OCI-LY3 (cell line): ENCODE results near the gene TSPAN3.

Experiments used
- H2AFZ ChIP-seq: fragments of 200-600, 300-600 bp; shearing (Covaris generic); 2 replicates; pipeline ENCODE4 v1.6.0; 2014; ENCODE audit warnings: antibody characterized with exemption, low read depth, low read length
- H3K27ac ChIP-seq: fragments of 200-600, 300-600 bp; sonication (generic); 2 replicates; pipeline ENCODE4 v1.5.1; 2014; ENCODE audit warnings: mild to moderate bottlenecking, low read length, moderate library complexity, mixed read lengths
- H3K27me3 ChIP-seq: fragments of 200-600, 300-600 bp; sonication (generic); 2 replicates; pipeline ENCODE4 v1.6.1; 2014; ENCODE audit warnings: low read depth, low read length, mixed read lengths
- H3K36me3 ChIP-seq: fragments of 200-600, 300-600 bp; sonication (generic); replicated peaks from 2 replicates; pipeline ENCODE3; 2014; ENCODE audit warnings: low read depth, low read length, mixed read lengths
- H3K4me1 ChIP-seq: fragments of 300-600, 200-600 bp; sonication (generic); 2 replicates; pipeline ENCODE4 v1.6.1; 2014; ENCODE audit warnings: low read length, mixed read lengths
- H3K4me2 ChIP-seq: fragments of 200-600, 300-600 bp; sonication (generic); 2 replicates; pipeline ENCODE4 v1.6.1; 2014; ENCODE audit warnings: low read length, mixed read lengths
- H3K4me3 ChIP-seq: fragments of 300-600, 200-600 bp; sonication (generic); 2 replicates; pipeline ENCODE4 v1.5.1; 2014; ENCODE audit warnings: antibody characterized with exemption, mild to moderate bottlenecking, low read length, moderate library complexity
- H3K79me2 ChIP-seq: fragments of 300-600, 200-600 bp; shearing (Covaris generic); 2 replicates; pipeline ENCODE4 v1.6.1; 2014; ENCODE audit warnings: mild to moderate bottlenecking, low read length, mixed read lengths
- H3K9ac ChIP-seq: fragments of 300-600, 200-600 bp; shearing (Covaris generic); 2 replicates; pipeline ENCODE4 v1.6.0; 2014; ENCODE audit warnings: mild to moderate bottlenecking, low read length, moderate library complexity
- H3K9me3 ChIP-seq: fragments of 200-600, 300-600 bp; shearing (Covaris generic); 2 replicates; pipeline ENCODE4 v1.6.1; 2014; ENCODE audit warnings: low read length, mixed read lengths; ENCODE audit not compliant: insufficient read depth
- H4K20me1 ChIP-seq: fragments of 200-600, 300-600 bp; sonication (generic); 2 replicates; pipeline ENCODE4 v1.6.1; 2016; ENCODE audit warnings: low read length, mixed read lengths; ENCODE audit not compliant: insufficient read depth
- EZH2phosphoT487 ChIP-seq: fragments of 200-600 bp; shearing (Covaris generic); IDR thresholded peaks from 2 replicates; pipeline ENCODE4 v1.6.1; 2018; ENCODE audit warnings: antibody characterized with exemption, mixed run types, low read depth
- TF ChIP-seq, protein P1 (sequence below): fragments of 200-600, 300-600 bp; sonication (generic); IDR thresholded peaks from 2 replicates; pipeline ENCODE4 v1.5.1; 2014; ENCODE audit warnings: antibody characterized with exemption, low read length, low read depth

The TSPAN3 gene

DNA sequence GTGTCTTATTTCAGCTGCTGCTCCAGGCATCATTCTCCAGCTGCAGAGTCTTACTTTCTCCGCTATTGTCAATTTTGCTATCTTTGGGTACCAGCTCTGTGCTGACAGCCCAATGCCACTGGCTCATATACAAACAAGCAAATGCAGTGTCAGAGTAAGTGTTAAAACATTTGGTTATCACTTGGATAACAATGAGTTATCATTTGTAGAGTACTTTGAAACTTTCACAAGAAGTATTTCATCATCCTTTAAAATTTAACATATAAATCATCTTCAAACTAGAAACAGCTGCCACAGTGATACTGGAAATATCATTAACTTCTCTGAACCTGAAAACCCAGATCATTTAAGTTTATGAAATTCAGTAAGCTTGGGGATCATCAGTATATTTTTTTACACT is 13.8 kb downstream of the TSPAN3 start:
- no peak overlapping the region for H2AFZ ChIP-seq
- H3K27ac ChIP-seq = no peak overlapping the region
- H4K20me1 ChIP-seq = peaks cover 62% of the 10 kb centered on the region
- no peak overlapping the region for H3K9ac ChIP-seq
- H3K79me2 ChIP-seq = peaks cover 67% of the 10 kb centered on the region
- no peaks in the 10 kb centered on the region for H3K9me3 ChIP-seq
- H3K4me2 ChIP-seq = no peak overlapping the region
- TF ChIP-seq, protein P1, sequence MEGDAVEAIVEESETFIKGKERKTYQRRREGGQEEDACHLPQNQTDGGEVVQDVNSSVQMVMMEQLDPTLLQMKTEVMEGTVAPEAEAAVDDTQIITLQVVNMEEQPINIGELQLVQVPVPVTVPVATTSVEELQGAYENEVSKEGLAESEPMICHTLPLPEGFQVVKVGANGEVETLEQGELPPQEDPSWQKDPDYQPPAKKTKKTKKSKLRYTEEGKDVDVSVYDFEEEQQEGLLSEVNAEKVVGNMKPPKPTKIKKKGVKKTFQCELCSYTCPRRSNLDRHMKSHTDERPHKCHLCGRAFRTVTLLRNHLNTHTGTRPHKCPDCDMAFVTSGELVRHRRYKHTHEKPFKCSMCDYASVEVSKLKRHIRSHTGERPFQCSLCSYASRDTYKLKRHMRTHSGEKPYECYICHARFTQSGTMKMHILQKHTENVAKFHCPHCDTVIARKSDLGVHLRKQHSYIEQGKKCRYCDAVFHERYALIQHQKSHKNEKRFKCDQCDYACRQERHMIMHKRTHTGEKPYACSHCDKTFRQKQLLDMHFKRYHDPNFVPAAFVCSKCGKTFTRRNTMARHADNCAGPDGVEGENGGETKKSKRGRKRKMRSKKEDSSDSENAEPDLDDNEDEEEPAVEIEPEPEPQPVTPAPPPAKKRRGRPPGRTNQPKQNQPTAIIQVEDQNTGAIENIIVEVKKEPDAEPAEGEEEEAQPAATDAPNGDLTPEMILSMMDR = no peak
- no peak for TF ChIP-seq EZH2phosphoT487
- H3K4me1 ChIP-seq = peaks cover 17% of the 10 kb centered on the region
- H3K27me3 ChIP-seq = no peaks in the 10 kb centered on the region
- no peak overlapping the region for H3K4me3 ChIP-seq
- H3K36me3 ChIP-seq = peaks cover 34% of the 10 kb centered on the region

DNA sequence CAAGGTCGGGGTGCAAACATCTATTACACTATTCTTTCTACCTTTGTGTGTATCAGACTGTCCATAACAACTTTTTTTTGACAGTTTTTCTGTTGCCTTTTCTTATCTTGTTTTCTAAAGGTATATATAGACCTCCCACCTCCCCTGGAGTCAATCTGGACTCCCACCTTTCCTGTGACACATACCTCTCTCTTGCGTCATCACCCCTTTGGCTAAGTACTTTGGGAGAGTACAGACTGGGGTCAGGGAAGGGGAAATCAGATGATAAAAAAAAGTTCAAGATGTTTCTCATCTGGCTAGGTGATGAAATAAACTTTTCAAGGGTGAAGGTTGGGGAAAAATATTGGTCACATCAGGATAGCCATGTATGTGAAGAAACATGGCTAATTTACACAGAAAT is 17.2 kb downstream of the TSPAN3 start:
- Histone ChIP-seq H3K4me1 (no peaks in the 10 kb centered on the region), H3K9ac (no peak overlapping the region), H3K79me2 (peaks cover 36% of the 10 kb centered on the region), H3K4me2 (no peak overlapping the region), H3K9me3 (no peaks in the 10 kb centered on the region), H4K20me1 (peaks cover 39% of the 10 kb centered on the region), H2AFZ (no peak overlapping the region), H3K27me3 (no peaks in the 10 kb centered on the region), H3K4me3 (no peak overlapping the region), H3K36me3 (peaks cover 56% of the 10 kb centered on the region), H3K27ac (no peak overlapping the region)
- TF ChIP-seq EZH2phosphoT487 = no peak
- TF ChIP-seq, protein P1 = no peak

- H3K4me1 ChIP-seq = no peaks in the 10 kb centered on the region
- H3K9ac ChIP-seq = no peak overlapping the region
- no peaks in the 10 kb centered on the region for H3K9me3 ChIP-seq
- H3K36me3 ChIP-seq = peaks cover 65% of the 10 kb centered on the region
- no peak overlapping the region for H3K4me2 ChIP-seq
- no peak overlapping the region for H3K27ac ChIP-seq
- no peak overlapping the region for H3K4me3 ChIP-seq
- no peak overlapping the region for H2AFZ ChIP-seq
- H4K20me1 ChIP-seq = peaks cover 27% of the 10 kb centered on the region
- H3K27me3 ChIP-seq = no peaks in the 10 kb centered on the region
- TF ChIP-seq, protein P1 = no peak
- no peak for TF ChIP-seq EZH2phosphoT487
- peaks cover 24% of the 10 kb centered on the region for H3K79me2 ChIP-seq
Measured at GRCh38 chr15:77052556-77052955, 18.4 kb downstream of the TSPAN3 start.

DNA sequence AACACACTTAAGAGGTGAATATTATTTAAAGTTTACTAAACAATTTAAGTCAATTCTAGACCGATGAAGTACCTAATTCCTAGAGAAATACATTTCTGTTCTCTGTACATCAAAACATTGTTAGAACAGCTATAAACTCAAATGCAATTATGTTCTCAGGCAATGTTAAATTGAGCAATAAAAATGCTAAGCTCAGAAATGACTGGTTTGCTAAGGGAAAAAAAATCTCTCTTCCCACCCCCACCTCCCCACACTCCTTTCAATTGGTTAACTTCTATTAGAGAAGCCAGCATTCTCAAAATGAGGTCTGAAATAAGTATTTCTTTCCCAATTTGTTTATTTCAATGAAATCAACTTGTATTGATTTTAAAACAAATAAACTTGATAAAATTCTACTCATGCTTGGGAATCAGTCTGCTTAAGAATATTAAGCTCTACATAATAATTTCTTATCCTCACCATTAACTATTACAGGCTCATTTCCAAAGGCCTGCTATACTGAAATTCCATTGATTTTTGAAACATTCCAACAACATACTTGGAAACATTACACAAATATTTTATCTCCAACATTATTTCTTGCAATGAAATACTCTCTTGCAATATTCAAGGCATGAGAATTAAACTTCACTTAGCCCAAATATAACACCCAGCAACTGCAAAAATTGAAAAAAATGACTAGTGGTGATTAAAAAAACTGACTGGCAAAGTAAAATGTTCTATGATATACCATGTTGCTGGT is 22.6 kb downstream of the TSPAN3 start:
- peaks cover 80% of the 10 kb centered on the region for H3K36me3 ChIP-seq
- TF ChIP-seq EZH2phosphoT487 = no peak
- TF ChIP-seq, protein P1 = no peak
- H3K27ac ChIP-seq = no peak overlapping the region
- H3K79me2 ChIP-seq = no peaks in the 10 kb centered on the region
- no peaks in the 10 kb centered on the region for H3K27me3 ChIP-seq
- no peak overlapping the region for H3K4me3 ChIP-seq
- no peak overlapping the region for H3K4me2 ChIP-seq
- no peak overlapping the region for H2AFZ ChIP-seq
- H4K20me1 ChIP-seq = no peaks in the 10 kb centered on the region
- H3K9me3 ChIP-seq = no peaks in the 10 kb centered on the region
- H3K9ac ChIP-seq = no peak overlapping the region
- H3K4me1 ChIP-seq = no peaks in the 10 kb centered on the region
